Measurements from ENCODE around the gene SLC35F1.
A peak's percentile ranks its signal among the peaks of the same experiment; 100 is the strongest.
"Not testable (repeated sequence)": the region's sequence is repeated elsewhere in the genome, so short reads cannot be mapped to it uniquely, and the experiment has no call there.

The SLC35F1 gene

DNA sequence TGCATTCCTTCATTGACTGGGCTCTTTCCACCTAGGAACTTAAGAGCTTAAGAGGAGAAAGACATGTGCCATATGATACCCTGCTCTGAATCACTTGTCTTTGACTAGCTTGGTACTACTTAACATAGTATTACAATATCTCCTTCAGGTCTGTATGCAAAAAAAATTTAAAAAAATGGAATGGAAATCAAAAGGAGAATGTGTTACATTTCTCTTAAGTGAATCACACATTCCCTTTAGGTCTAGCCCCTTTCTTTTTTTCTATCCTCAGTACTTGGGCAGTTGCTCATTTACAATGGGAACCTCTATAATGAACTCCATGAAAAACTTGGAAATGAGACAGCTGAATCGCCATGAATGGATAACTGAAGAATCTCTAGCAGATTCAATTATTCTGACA, 53.8 kb downstream of the SLC35F1 start:
- Histone ChIP-seq H3K9me3 (ENCODE audit: severe bottlenecking) (peaks cover 8% of the 10 kb centered on the region), H3K4me3 (ENCODE audit: low read depth, low read length) (no peak overlapping the region), H3K27me3 (ENCODE audit: insufficient read depth, low read depth, severe bottlenecking) (no peaks in the 10 kb centered on the region), H3K36me3 (no peaks in the 10 kb centered on the region), H3K27ac (no peak overlapping the region)
- TF ChIP-seq, protein P1, sequence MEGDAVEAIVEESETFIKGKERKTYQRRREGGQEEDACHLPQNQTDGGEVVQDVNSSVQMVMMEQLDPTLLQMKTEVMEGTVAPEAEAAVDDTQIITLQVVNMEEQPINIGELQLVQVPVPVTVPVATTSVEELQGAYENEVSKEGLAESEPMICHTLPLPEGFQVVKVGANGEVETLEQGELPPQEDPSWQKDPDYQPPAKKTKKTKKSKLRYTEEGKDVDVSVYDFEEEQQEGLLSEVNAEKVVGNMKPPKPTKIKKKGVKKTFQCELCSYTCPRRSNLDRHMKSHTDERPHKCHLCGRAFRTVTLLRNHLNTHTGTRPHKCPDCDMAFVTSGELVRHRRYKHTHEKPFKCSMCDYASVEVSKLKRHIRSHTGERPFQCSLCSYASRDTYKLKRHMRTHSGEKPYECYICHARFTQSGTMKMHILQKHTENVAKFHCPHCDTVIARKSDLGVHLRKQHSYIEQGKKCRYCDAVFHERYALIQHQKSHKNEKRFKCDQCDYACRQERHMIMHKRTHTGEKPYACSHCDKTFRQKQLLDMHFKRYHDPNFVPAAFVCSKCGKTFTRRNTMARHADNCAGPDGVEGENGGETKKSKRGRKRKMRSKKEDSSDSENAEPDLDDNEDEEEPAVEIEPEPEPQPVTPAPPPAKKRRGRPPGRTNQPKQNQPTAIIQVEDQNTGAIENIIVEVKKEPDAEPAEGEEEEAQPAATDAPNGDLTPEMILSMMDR (IDR thresholded peaks at IDR 0.05; ENCODE audit: low read depth, low read length), result no peak
- no peak for DNase-seq

DNA sequence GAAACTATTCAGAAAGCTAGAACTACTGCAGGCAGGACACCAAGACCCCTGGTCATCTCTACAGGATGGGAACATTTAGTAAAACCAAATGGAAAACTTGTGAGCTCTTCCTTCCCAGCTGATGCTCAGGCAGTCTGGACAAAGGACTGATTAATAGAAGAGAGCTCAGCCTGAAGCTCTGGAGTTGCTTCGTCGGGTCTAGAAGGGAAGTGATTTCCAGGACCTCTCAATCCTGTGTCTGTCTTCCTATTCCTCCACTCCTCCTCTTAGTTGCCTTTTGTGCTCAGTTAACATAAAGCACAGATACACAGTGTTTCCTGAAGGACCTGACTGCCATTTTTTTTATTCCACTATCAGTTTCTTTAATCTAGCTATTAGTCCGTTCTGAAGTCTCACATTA, 54.2 kb downstream of the SLC35F1 start:
- DNase-seq, result no peak
- TF ChIP-seq, protein P1 (IDR thresholded peaks at IDR 0.05; ENCODE audit: low read depth, low read length), result no peak
- Histone ChIP-seq H3K9me3 (ENCODE audit: severe bottlenecking) (peaks cover 8% of the 10 kb centered on the region), H3K4me3 (ENCODE audit: low read depth, low read length) (no peak overlapping the region), H3K27me3 (ENCODE audit: insufficient read depth, low read depth, severe bottlenecking) (no peaks in the 10 kb centered on the region), H3K36me3 (no peaks in the 10 kb centered on the region), H3K27ac (no peak overlapping the region)

DNA sequence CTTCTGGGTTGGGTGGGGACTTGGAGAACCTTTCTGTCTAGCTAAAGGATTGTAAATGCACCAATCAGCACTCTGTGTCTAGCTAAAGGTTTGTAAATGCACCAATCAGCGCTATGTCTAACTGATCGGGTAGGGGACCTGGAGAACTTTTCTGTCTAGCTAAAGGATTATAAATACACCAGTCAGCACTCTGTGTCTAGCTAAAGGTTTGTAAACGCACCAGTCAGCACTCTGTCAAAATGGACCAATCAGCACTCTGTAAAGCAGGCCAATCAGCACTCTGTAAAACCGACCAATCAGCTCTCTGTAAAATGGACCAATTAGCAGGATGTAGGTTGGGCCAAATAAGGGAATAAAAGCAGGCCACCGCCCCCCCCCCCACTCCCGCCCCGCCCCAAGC, 58.7 kb downstream of the SLC35F1 start:
- not testable (repeated sequence) for H3K9me3 ChIP-seq (ENCODE audit: severe bottlenecking); H3K4me3 ChIP-seq (ENCODE audit: low read depth, low read length); DNase-seq; H3K27ac ChIP-seq; H3K27me3 ChIP-seq (ENCODE audit: insufficient read depth, low read depth, severe bottlenecking); H3K36me3 ChIP-seq

DNA sequence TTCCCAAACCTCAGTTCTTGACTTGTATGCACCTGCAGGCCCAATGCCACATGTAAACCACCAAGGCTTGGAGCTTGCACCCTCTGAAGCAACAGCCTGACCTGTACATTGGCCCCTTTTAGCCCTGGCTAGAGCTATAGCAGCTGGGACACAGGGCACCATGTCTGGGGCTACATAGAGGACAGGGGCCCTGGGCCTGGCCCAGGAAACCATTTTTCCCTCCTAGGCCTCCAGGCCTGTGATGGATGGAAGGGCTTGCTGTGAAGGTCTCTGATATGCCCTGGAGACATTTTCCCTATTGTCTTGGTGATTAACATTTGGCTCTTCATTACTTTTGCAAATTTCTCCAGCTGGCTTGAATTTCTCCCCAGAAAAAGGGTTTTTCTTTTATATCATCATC, 64.6 kb downstream of the SLC35F1 start:
- no peaks in the 10 kb centered on the region for H3K36me3 ChIP-seq
- DNase-seq, result no peak
- TF ChIP-seq, protein P1 (IDR thresholded peaks at IDR 0.05; ENCODE audit: low read depth, low read length), result no peak
- H3K9me3 ChIP-seq (ENCODE audit: severe bottlenecking), result peaks cover 4% of the 10 kb centered on the region
- no peaks in the 10 kb centered on the region for H3K27me3 ChIP-seq (ENCODE audit: insufficient read depth, low read depth, severe bottlenecking)
- H3K4me3 ChIP-seq (ENCODE audit: low read depth, low read length), result no peak overlapping the region
- no peak overlapping the region for H3K27ac ChIP-seq

DNA sequence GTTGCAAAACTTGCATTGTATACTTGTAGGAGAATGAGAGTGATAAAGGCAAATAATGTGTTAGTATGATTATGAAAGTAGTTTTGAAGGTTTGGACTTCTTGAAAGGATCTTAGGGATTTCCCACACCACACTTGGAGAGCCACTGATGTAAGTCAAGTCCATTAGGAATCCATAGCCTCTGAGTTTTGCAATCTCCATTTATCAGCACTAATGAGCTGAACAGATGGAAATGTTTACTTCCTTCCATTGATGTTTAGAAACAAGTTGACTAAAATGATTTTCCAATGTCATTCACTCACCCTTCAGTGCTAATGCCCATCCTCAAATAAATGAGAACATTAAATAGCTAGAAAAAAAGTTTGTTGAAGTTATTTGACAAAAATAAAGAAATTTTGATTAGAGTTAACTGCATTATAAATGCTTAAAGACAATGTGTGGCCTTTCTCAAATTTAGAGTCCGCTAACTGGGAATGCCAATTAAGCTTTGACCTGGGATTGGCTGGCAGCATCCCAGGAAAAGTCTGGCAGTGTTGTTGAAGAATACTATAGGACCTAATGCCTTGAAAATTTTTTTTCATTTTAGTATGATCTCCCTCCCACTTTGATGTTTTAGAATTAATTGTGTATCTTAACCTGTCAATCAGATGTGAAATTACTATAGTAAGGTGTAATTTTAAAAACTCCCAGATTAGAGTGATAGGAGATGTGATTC, 68.0 kb downstream of the SLC35F1 start:
- Histone ChIP-seq H3K36me3 (no peaks in the 10 kb centered on the region), H3K4me3 (ENCODE audit: low read depth, low read length) (no peak overlapping the region), H3K27ac (no peak overlapping the region), H3K27me3 (ENCODE audit: insufficient read depth, low read depth, severe bottlenecking) (no peaks in the 10 kb centered on the region), H3K9me3 (ENCODE audit: severe bottlenecking) (peaks cover 4% of the 10 kb centered on the region)
- TF ChIP-seq, protein P1 (IDR thresholded peaks at IDR 0.05; ENCODE audit: low read depth, low read length), result no peak
- no peak for DNase-seq

DNA sequence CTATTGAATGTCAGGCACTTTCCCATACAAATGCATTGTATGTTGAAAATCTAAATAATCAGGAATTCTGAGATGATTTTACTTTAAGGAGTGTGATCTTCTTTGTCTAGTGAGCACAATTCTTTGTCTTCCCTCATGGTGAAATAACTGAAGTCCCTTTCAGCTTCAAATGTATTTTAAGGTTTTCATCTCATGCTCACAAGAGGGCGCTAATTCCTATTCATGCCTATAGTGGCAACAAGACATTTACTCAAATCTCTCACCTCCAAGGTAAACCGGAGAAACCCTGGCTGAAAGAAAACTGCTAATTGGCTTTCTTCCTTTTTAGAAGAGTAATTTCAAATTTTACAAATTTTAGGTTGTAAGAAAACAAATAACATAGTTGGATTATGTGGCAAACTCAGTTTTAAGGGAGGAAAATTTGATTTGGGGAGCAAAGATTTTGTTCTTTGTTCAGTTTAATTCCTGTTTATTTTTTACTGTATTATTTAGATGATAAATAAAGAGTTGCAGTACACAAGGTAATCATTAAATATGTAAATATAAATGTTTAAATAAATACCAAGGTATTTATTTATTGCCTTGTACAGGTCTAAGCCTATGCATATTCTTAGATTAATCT, 69.1 kb downstream of the SLC35F1 start:
- H3K27ac ChIP-seq, result no peak overlapping the region
- no peak overlapping the region for H3K4me3 ChIP-seq (ENCODE audit: low read depth, low read length)
- DNase-seq, result peak; percentile 21
- peaks cover 4% of the 10 kb centered on the region for H3K9me3 ChIP-seq (ENCODE audit: severe bottlenecking)
- no peaks in the 10 kb centered on the region for H3K36me3 ChIP-seq
- H3K27me3 ChIP-seq (ENCODE audit: insufficient read depth, low read depth, severe bottlenecking), result no peaks in the 10 kb centered on the region
- TF ChIP-seq, protein P1 (IDR thresholded peaks at IDR 0.05; ENCODE audit: low read depth, low read length), result peak; percentile 52

All from WERI-Rb-1 (cell line).